Activated B cell treated with CpG ODN at 0.5 μM for 24 hours (primary cell): Measurements from ENCODE around the gene SPACA4. TPM values are rescaled to one million over a fixed set of nuclear protein-coding genes. Genes with fewer than 3 reads are reported as not detected.

Experiments used
- ATAC-seq: fragments of 200-7000 bp; cut with Tn5 transposase; one replicate; pipeline ENCODE4 v1.10.0; 2021; ENCODE audit warnings: low read depth, mild to moderate bottlenecking, moderate library complexity
- CTCF ChIA-PET: fragments of 350-600 bp; sonication (Branson Sonifier 250); formaldehyde crosslinking; loops from one replicate; lab custom pipeline; 2021; ENCODE audit warnings: antibody characterized with exemption; lab: Charles Lee
- POLR2A ChIA-PET: fragments of 350-600 bp; sonication (Branson Sonifier 250); formaldehyde crosslinking; loops from one replicate; lab custom pipeline; 2021; ENCODE audit warnings: antibody characterized with exemption; lab: Charles Lee
- DNase-seq: peaks from one replicate; pipeline ENCODE4 v3.0.0; 2022
- H3K27ac Mint-ChIP-seq: one replicate; pipeline ENCODE4 v1.8.0; 2020; ENCODE audit warnings: mixed read lengths
- H3K27me3 Mint-ChIP-seq: one replicate; pipeline ENCODE4 v1.8.0; 2021; ENCODE audit warnings: mixed read lengths
- H3K36me3 Mint-ChIP-seq: one replicate; pipeline ENCODE4 v1.8.0; 2021; ENCODE audit warnings: low read depth, mixed read lengths
- H3K4me1 Mint-ChIP-seq: one replicate; pipeline ENCODE4 v1.8.0; 2021; ENCODE audit warnings: mixed read lengths
- H3K4me3 Mint-ChIP-seq: one replicate; pipeline ENCODE4 v1.8.0; 2020; ENCODE audit warnings: mild to moderate bottlenecking, mixed read lengths
- H3K9me3 Mint-ChIP-seq: one replicate; pipeline ENCODE4 v1.8.0; 2020; ENCODE audit warnings: mixed read lengths
- intact Hi-C: fragments of 100-400 bp; cut with micrococcal nuclease; formaldehyde crosslinking; loops from one replicate; pipeline ENCODE4 v1.15.1; 2024
- total RNA-seq: library from RNA; stranded (reverse); gene quantifications from 2 replicates; pipeline ENCODE4 v1.2.3, GENCODE V29; 2022
- TF ChIP-seq, protein P1 (sequence below): fragments of 200-600 bp; IDR thresholded peaks from one replicate; pipeline ENCODE4 v1.8.0; 2022; ENCODE audit warnings: antibody characterized with exemption, mild to moderate bottlenecking

The SPACA4 gene
- total RNA-seq, 1 donor from 2014 or later = not detected

DNA sequence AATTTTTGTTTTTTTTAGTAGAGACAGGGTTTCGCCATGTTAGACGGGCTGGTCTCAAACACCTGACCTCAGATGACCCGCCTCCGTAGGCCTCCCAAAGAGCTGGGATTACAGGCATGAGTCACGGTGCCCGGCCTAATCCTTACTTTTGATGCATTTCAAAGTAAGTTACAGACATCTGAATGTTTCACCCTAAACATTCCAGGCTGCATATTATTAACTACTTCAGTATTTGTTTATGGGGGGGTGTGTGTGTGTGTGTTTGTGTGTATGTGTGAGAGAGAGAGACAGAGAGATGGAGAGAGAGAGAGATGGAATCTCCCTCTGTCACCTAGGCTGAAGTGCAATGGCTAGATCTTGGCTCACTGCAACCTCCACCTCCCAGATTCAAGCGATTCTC is 41.5 kb upstream of the SPACA4 start:
- Mint-ChIP-seq H3K4me3 (no peak overlapping the region), H3K4me1 (peaks cover 2% of the 10 kb centered on the region), H3K36me3 (no peaks in the 10 kb centered on the region), H3K27me3 (peaks cover 9% of the 10 kb centered on the region), H3K9me3 (no peaks in the 10 kb centered on the region), H3K27ac (no peak overlapping the region)
- ATAC-seq (no peak), DNase-seq (no peak)
- POLR2A ChIA-PET = interaction anchor here (0.7 kb wide), 2 partner anchors 17 to 906 kb away, joined by 3 to 7 read pairs; no protein-coding TSS in a partner anchor
- intact Hi-C loops = no loop called here
- TF ChIP-seq, protein P1, sequence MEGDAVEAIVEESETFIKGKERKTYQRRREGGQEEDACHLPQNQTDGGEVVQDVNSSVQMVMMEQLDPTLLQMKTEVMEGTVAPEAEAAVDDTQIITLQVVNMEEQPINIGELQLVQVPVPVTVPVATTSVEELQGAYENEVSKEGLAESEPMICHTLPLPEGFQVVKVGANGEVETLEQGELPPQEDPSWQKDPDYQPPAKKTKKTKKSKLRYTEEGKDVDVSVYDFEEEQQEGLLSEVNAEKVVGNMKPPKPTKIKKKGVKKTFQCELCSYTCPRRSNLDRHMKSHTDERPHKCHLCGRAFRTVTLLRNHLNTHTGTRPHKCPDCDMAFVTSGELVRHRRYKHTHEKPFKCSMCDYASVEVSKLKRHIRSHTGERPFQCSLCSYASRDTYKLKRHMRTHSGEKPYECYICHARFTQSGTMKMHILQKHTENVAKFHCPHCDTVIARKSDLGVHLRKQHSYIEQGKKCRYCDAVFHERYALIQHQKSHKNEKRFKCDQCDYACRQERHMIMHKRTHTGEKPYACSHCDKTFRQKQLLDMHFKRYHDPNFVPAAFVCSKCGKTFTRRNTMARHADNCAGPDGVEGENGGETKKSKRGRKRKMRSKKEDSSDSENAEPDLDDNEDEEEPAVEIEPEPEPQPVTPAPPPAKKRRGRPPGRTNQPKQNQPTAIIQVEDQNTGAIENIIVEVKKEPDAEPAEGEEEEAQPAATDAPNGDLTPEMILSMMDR = no peak
- CTCF ChIA-PET = no interaction called here

DNA sequence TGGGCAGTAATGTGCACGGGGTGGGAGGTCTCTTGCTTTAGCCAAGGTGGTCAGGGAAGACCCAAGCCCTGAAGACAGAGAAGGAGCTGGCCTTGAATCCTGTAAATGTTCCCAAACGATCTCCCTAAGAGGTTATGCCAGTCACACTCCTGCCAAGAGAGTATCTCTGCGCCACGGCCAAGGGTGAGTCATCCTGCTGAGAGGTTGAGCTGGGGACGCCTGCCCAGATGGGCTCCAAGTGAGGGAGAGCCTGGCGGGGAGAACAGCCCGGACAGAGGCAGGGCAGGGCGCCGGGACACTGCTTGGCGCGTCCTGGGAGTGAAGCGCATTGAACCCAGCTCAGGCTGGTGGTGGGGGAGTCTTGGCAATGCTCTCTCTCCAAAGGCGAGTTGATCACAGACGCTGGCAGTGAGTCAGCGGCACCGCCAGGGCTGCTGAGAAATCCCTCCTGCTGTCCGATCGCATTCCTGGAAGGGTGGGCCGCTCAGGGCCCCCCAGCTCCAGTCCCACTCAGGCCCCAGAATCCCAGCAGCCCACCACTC is 38.1 kb upstream of the SPACA4 start:
- H3K9me3 Mint-ChIP-seq = no peaks in the 10 kb centered on the region
- H3K36me3 Mint-ChIP-seq = no peaks in the 10 kb centered on the region
- TF ChIP-seq, protein P1 = no peak
- intact Hi-C loops = no loop called here
- ATAC-seq (no peak), DNase-seq (no peak)
- CTCF ChIA-PET = no interaction called here
- no peak overlapping the region for H3K4me3 Mint-ChIP-seq
- no peak overlapping the region for H3K27ac Mint-ChIP-seq
- POLR2A ChIA-PET = no interaction called here
- H3K4me1 Mint-ChIP-seq = peaks cover 2% of the 10 kb centered on the region
- H3K27me3 Mint-ChIP-seq = peaks cover 9% of the 10 kb centered on the region

DNA sequence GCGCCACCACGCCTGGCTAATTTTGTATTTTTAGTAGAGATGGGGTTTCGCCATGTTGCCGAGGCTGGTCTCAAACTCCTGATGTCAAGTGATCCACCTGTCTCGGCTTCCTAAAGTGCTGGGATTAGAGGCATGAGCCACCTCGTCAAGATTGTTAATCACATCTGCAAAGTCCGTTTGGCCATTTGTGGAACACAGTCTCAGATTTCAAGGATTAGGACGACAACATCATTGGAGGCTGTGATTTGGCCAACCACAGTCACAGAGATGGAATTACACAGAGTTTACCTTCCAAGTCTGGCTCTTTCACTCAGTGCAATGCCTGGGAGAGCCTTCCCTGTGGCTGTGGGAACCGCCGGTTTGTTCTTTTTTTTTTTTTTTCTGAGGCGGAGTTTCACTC is 36.7 kb upstream of the SPACA4 start:
- Mint-ChIP-seq H3K4me3 (no peak overlapping the region), H3K9me3 (no peaks in the 10 kb centered on the region), H3K27me3 (peaks cover 9% of the 10 kb centered on the region), H3K4me1 (no peaks in the 10 kb centered on the region), H3K27ac (no peak overlapping the region), H3K36me3 (no peaks in the 10 kb centered on the region)
- intact Hi-C loops = no loop called here
- ChIA-PET POLR2A (interaction anchor here (0.7 kb wide), 1 partner anchor 82 kb away, joined by 4 read pairs; no protein-coding TSS in a partner anchor), CTCF (no interaction called here)
- TF ChIP-seq, protein P1 = no peak
- DNase-seq = no peak
- no peak for ATAC-seq

DNA sequence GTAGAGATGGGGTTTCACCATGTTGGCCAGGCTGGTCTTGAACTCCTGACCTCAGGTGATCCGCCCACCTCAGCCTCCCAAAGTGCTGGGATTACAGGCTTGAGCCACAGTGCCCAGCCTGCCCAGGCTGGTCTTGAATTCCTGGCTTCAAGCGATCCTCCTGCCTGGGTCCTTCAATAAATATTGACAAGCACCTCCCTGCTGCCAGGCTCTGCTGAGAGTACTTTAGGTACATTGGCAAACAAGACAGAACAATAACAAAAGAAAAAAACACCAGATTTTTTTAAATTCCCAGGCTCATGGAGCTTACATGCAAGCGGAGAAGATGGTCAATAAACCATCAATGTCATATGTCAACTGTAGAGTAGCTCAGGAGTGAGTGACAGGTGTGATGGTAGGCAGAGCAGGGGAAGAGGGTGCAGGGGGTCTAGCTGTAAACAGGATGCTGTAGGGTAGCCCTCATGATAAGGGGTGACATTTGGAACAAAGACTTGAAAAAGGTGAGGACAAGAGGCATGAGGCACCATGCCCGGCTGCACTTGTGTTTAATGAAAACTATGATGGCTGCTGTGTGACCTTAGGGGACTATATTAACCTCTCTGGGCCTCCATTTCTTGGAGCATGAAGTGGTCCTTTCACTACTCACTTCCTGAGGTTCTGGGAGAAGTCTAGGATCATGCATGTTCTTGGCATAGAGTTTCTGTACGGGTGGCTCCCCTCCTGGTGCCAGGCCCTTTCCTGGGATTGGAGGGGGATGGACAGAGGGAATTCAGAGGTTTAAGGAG is 35.0 kb upstream of the SPACA4 start:
- DNase-seq = no peak
- Mint-ChIP-seq H3K4me1 (no peaks in the 10 kb centered on the region), H3K36me3 (no peaks in the 10 kb centered on the region), H3K27me3 (peaks cover 9% of the 10 kb centered on the region), H3K4me3 (no peak overlapping the region), H3K27ac (no peak overlapping the region), H3K9me3 (no peaks in the 10 kb centered on the region)
- intact Hi-C loops = no loop called here
- ChIA-PET POLR2A (interaction anchor here (0.8 kb wide), 1 partner anchor 78 kb away, joined by 3 read pairs; no protein-coding TSS in a partner anchor), CTCF (interaction anchor here (1.1 kb wide), 1 partner anchor 10 kb away, joined by 3 read pairs; no protein-coding TSS in a partner anchor)
- ATAC-seq = no peak
- TF ChIP-seq, protein P1 = no peak

DNA sequence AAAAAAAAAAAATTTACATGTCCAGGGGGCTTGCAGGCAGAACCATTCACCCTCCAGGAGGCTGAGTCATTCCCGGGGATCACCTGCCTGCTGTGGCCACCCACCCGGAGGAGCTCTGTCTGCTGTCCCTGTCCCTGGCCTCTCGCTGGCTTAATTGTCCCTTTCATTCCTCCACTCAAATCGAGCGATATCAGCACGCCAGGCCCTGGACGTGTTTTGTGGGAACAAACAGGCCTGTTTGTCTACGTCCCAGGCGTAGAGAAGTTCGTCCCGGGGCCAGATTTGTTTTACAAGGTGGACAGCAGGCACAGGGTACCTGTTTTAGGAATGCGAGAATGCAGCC is 33.4 kb upstream of the SPACA4 start:
- DNase-seq (no peak), ATAC-seq (no peak)
- Mint-ChIP-seq H3K27me3 (peaks cover 6% of the 10 kb centered on the region), H3K36me3 (no peaks in the 10 kb centered on the region), H3K4me3 (no peak overlapping the region), H3K4me1 (no peaks in the 10 kb centered on the region), H3K27ac (no peak overlapping the region), H3K9me3 (no peaks in the 10 kb centered on the region)
- TF ChIP-seq, protein P1 = no peak
- ChIA-PET CTCF (no interaction called here), POLR2A (no interaction called here)
- intact Hi-C loops = no loop called here
